VCaP (cell line): ENCODE measurements around the gene EEF1B2.
"Not testable (repeated sequence)": the region's sequence is repeated elsewhere in the genome, so short reads cannot be mapped to it uniquely, and the experiment has no call there.

ENCODE experiments used
- H3K27ac ChIP-seq: fragments of 450-650 bp; 2 replicates; pipeline ENCODE4 v1.5.1; 2017
- CTCF ChIP-seq: fragments of 450-650 bp; conservative IDR thresholded peaks from 2 replicates; pipeline ENCODE4 v1.5.1; 2017; ENCODE audit warnings: mild to moderate bottlenecking, moderate library complexity

EEF1B2 gene

GRCh38 chr2:206193671-206194357 is 34.1 kb downstream of the EEF1B2 start:
- no peak overlapping the region for H3K27ac ChIP-seq
- TF ChIP-seq CTCF = no peak

- no peak for TF ChIP-seq CTCF
- no peak overlapping the region for H3K27ac ChIP-seq
Observed at GRCh38 chr2:206198677-206199076, 39.0 kb downstream of the EEF1B2 start.

GRCh38 chr2:206201075-206201848 is 41.6 kb downstream of the EEF1B2 start:
- TF ChIP-seq CTCF = no peak
- H3K27ac ChIP-seq = no peak overlapping the region

GRCh38 chr2:206202446-206202845 is 42.8 kb downstream of the EEF1B2 start:
- no peak for TF ChIP-seq CTCF
- H3K27ac ChIP-seq = no peak overlapping the region

- no peak overlapping the region for H3K27ac ChIP-seq
- no peak for TF ChIP-seq CTCF
Observed at GRCh38 chr2:206203331-206203730, 43.6 kb downstream of the EEF1B2 start.

GRCh38 chr2:206204710-206205109 is 45.0 kb downstream of the EEF1B2 start:
- no peak for TF ChIP-seq CTCF
- no peak overlapping the region for H3K27ac ChIP-seq

- H3K27ac ChIP-seq = not testable (repeated sequence)
Observed at GRCh38 chr2:206207316-206207715, 47.6 kb downstream of the EEF1B2 start.

GRCh38 chr2:206208900-206209299 is 49.2 kb downstream of the EEF1B2 start:
- H3K27ac ChIP-seq = no peak overlapping the region
- no peak for TF ChIP-seq CTCF
